NCI-H1694 treated with DMSO at 0.1 percent for 48 hours (cell line): ENCODE results near the gene USP49.
"Not testable (repeated sequence)": the region's sequence is repeated elsewhere in the genome, so short reads cannot be mapped to it uniquely, and the experiment has no call there.

Source experiments
- DNase-seq: peaks from one replicate; lab custom pipeline; 2025; lab: John Stamatoyannopoulos, UW

USP49 gene

GRCh38 chr6:41895300-41896233, at the start of gene USP49:
USP49 (minus strand) TSS chr6:41895375; CDS start chr6:41806983, 88,392 bp downstream.
- peak; percentile 72 for DNase-seq

GRCh38 chr6:41943456-41943855, 48.3 kb upstream of the USP49 start:
- no peak for DNase-seq

- not testable (repeated sequence) for DNase-seq
These were observed 47.7 kb upstream of the USP49 start for GRCh38 chr6:41942882-41943281.

- no peak for DNase-seq
These were observed 47.1 kb upstream of the USP49 start for GRCh38 chr6:41942067-41942851.

GRCh38 chr6:41941280-41942066, 46.3 kb upstream of the USP49 start, which contains the start of gene CCND3:
CCND3 (minus strand) TSS chr6:41941808; CDS start chr6:41941649, 159 bp downstream.
- peak; percentile 33 for DNase-seq

- no peak for DNase-seq
These were observed 45.6 kb upstream of the USP49 start for GRCh38 chr6:41940759-41941279.

- DNase-seq, result no peak
These were observed 44.9 kb upstream of the USP49 start for GRCh38 chr6:41939848-41940758.

- DNase-seq, result no peak
These were observed 44.1 kb upstream of the USP49 start for GRCh38 chr6:41939176-41939847.

GRCh38 chr6:41938590-41939175, 43.5 kb upstream of the USP49 start:
- no peak for DNase-seq

- no peak for DNase-seq
These were observed 42.8 kb upstream of the USP49 start for GRCh38 chr6:41937861-41938574.

GRCh38 chr6:41937472-41937860, 42.3 kb upstream of the USP49 start:
- no peak for DNase-seq

- peak; percentile 40 for DNase-seq
These were observed 41.1 kb upstream of the USP49 start for GRCh38 chr6:41936073-41936837.

GRCh38 chr6:41935685-41936072, 40.5 kb upstream of the USP49 start:
- DNase-seq, result no peak

GRCh38 chr6:41935193-41935574, 40.0 kb upstream of the USP49 start:
- DNase-seq, result no peak

- no peak for DNase-seq
These were observed 39.4 kb upstream of the USP49 start for GRCh38 chr6:41934278-41935192.

- DNase-seq, result no peak
These were observed 37.2 kb upstream of the USP49 start for GRCh38 chr6:41932378-41932777.

GRCh38 chr6:41931792-41932191, 36.6 kb upstream of the USP49 start:
- DNase-seq, result no peak
